Measurements from ENCODE around the gene CDC7. TPM values are rescaled to one million over a fixed set of nuclear protein-coding genes. Genes with fewer than 3 reads are reported as not detected.

The CDC7 gene
- total RNA-seq, 4 donors from 2014 or later, result 2.0 to 6.8 (median 4.1) TPM

GRCh38 chr1:91557826-91558225, 57.2 kb downstream of the CDC7 start:
- 50 to 51% methylated on average over 1 of the region's 1 CpG for WGBS, 2 donors
- no peak overlapping the region for H3K4me3 ChIP-seq
- no peak for DNase-seq
- no peak overlapping the region for H3K27ac ChIP-seq
- intact Hi-C loops (cut with DNase I), result no loop called here
- no peaks in the 10 kb centered on the region for H3K9me3 ChIP-seq
- TF ChIP-seq POLR2A (IDR thresholded peaks at IDR 0.05) (no peak), CTCF (IDR thresholded peaks at IDR 0.05) (no peak)
- H3K27me3 ChIP-seq, result no peaks in the 10 kb centered on the region
- H3K4me1 ChIP-seq, result peaks cover 3 to 34% (median 4%) of the 10 kb centered on the region in 3 donors
- no peaks in the 10 kb centered on the region for H3K36me3 ChIP-seq

GRCh38 chr1:91559046-91559750, 58.5 kb downstream of the CDC7 start:
- Histone ChIP-seq H3K4me1 (peaks cover 0 to 28% (median 0%) of the 10 kb centered on the region in 3 donors), H3K27ac (no peak overlapping the region), H3K4me3 (no peak overlapping the region), H3K36me3 (no peaks in the 10 kb centered on the region), H3K27me3 (no peaks in the 10 kb centered on the region), H3K9me3 (no peaks in the 10 kb centered on the region)
- intact Hi-C loops (cut with DNase I), result no loop called here
- no peak for DNase-seq
- whole genome bisulfite sequencing, 2 donors, result 82 to 84% methylated on average over 8 of the region's 8 CpGs
- TF ChIP-seq CTCF (IDR thresholded peaks at IDR 0.05), result no peak
- TF ChIP-seq POLR2A (IDR thresholded peaks at IDR 0.05), result no peak

GRCh38 chr1:91559838-91560565, 59.4 kb downstream of the CDC7 start:
- DNase-seq, result no peak
- Histone ChIP-seq H3K27me3 (no peaks in the 10 kb centered on the region), H3K27ac (no peak overlapping the region), H3K36me3 (no peaks in the 10 kb centered on the region), H3K4me3 (no peak overlapping the region), H3K9me3 (no peaks in the 10 kb centered on the region), H3K4me1 (peaks cover 2 to 28% (median 3%) of the 10 kb centered on the region in 3 donors)
- intact Hi-C loops (cut with DNase I), result no loop called here
- WGBS, 2 donors, result 74 to 79% methylated on average over 4 of the region's 4 CpGs
- no peak for TF ChIP-seq CTCF (IDR thresholded peaks at IDR 0.05)
- TF ChIP-seq POLR2A (IDR thresholded peaks at IDR 0.05), result no peak

GRCh38 chr1:91564888-91565701, 64.4 kb downstream of the CDC7 start:
- DNase-seq, result no peak
- intact Hi-C loops (cut with DNase I), result no loop called here
- Histone ChIP-seq H3K9me3 (no peaks in the 10 kb centered on the region), H3K4me3 (no peak overlapping the region), H3K4me1 (peaks cover 8 to 31% (median 20%) of the 10 kb centered on the region in 3 donors), H3K27me3 (no peaks in the 10 kb centered on the region), H3K27ac (peak overlapping the region; percentile 74 to 89 (median 83)), H3K36me3 (no peaks in the 10 kb centered on the region)
- TF ChIP-seq POLR2A (IDR thresholded peaks at IDR 0.05) (no peak), CTCF (IDR thresholded peaks at IDR 0.05) (no peak)
- 42 to 49% methylated on average over 6 of the region's 6 CpGs for WGBS, 2 donors
